ENCODE results near the gene ARSG. TPM values are rescaled to one million over a fixed set of nuclear protein-coding genes. Genes with fewer than 3 reads are reported as not detected.
A peak's percentile ranks its signal among the peaks of the same experiment; 100 is the strongest.

ARSG gene
- total RNA-seq, 1 donor, result 7.6 TPM

- DNase-seq (ENCODE audit: insufficient read length, low spot score, missing footprints), result peak; percentile 69
- no peak overlapping the region for H3K4me2 ChIP-seq (ENCODE audit: insufficient read depth, low read length)
- H3K4me1 ChIP-seq (ENCODE audit: insufficient read depth, low read length), result peaks cover 13% of the 10 kb centered on the region
- H3K27ac ChIP-seq (ENCODE audit: low read depth, low read length), result no peak overlapping the region
- H3K36me3 ChIP-seq (ENCODE audit: insufficient read depth, low read length), result no peaks in the 10 kb centered on the region
- H3K27me3 ChIP-seq (ENCODE audit: insufficient read depth, low read length), result no peaks in the 10 kb centered on the region
- no peaks in the 10 kb centered on the region for H3K9me3 ChIP-seq (ENCODE audit: low read depth, low read length)
- H2AFZ ChIP-seq (ENCODE audit: low read length), result no peak overlapping the region
- no peak overlapping the region for H3K4me3 ChIP-seq (ENCODE audit: insufficient read depth, low read length)
- no peaks in the 10 kb centered on the region for H3K79me2 ChIP-seq (ENCODE audit: insufficient read depth, low read length)
- no peaks in the 10 kb centered on the region for H4K20me1 ChIP-seq (ENCODE audit: insufficient read depth, low read length)
- TF ChIP-seq CTCF (IDR thresholded peaks at IDR 0.05; ENCODE audit: extremely low read depth, low read depth, low read length), result no peak
Measured at GRCh38 chr17:68310152-68310551, 18.9 kb downstream of the ARSG start.

- no peak for DNase-seq (ENCODE audit: insufficient read length, low spot score, missing footprints)
- H2AFZ ChIP-seq (ENCODE audit: low read length), result no peak overlapping the region
- TF ChIP-seq CTCF (IDR thresholded peaks at IDR 0.05; ENCODE audit: extremely low read depth, low read depth, low read length), result no peak
- no peaks in the 10 kb centered on the region for H3K9me3 ChIP-seq (ENCODE audit: low read depth, low read length)
- no peak overlapping the region for H3K4me3 ChIP-seq (ENCODE audit: insufficient read depth, low read length)
- H3K27ac ChIP-seq (ENCODE audit: low read depth, low read length), result no peak overlapping the region
- H4K20me1 ChIP-seq (ENCODE audit: insufficient read depth, low read length), result no peaks in the 10 kb centered on the region
- H3K4me1 ChIP-seq (ENCODE audit: insufficient read depth, low read length), result peaks cover 22% of the 10 kb centered on the region
- no peak overlapping the region for H3K4me2 ChIP-seq (ENCODE audit: insufficient read depth, low read length)
- H3K27me3 ChIP-seq (ENCODE audit: insufficient read depth, low read length), result no peaks in the 10 kb centered on the region
- no peaks in the 10 kb centered on the region for H3K36me3 ChIP-seq (ENCODE audit: insufficient read depth, low read length)
- no peaks in the 10 kb centered on the region for H3K79me2 ChIP-seq (ENCODE audit: insufficient read depth, low read length)
Measured at GRCh38 chr17:68314916-68315535, 23.7 kb downstream of the ARSG start.

DNA sequence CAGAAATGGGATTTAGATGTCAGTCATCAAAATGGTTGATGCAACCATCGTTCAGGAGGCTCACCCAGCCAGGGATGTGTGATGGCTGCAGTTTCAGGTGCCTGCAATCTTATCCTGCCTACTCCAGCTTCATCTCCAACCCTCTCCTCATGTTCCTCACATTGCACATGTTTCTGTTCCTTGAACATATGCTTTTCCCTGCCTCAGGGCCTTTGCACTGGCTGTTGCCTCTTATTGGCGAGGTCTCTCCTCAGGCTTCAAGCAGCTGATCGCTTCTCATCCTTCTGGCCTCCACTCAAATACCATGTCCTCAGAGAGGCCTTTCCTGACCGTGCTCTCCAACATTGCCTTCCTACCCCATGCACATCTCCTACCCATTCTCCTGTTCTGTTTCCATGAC lies 24.6 kb downstream of the ARSG start:
- no peak overlapping the region for H3K27ac ChIP-seq (ENCODE audit: low read depth, low read length)
- no peak overlapping the region for H2AFZ ChIP-seq (ENCODE audit: low read length)
- DNase-seq (ENCODE audit: insufficient read length, low spot score, missing footprints), result no peak
- H3K4me1 ChIP-seq (ENCODE audit: insufficient read depth, low read length), result peaks cover 22% of the 10 kb centered on the region
- no peaks in the 10 kb centered on the region for H3K36me3 ChIP-seq (ENCODE audit: insufficient read depth, low read length)
- no peaks in the 10 kb centered on the region for H3K9me3 ChIP-seq (ENCODE audit: low read depth, low read length)
- no peaks in the 10 kb centered on the region for H3K27me3 ChIP-seq (ENCODE audit: insufficient read depth, low read length)
- no peak overlapping the region for H3K4me3 ChIP-seq (ENCODE audit: insufficient read depth, low read length)
- no peaks in the 10 kb centered on the region for H4K20me1 ChIP-seq (ENCODE audit: insufficient read depth, low read length)
- no peak for TF ChIP-seq CTCF (IDR thresholded peaks at IDR 0.05; ENCODE audit: extremely low read depth, low read depth, low read length)
- H3K4me2 ChIP-seq (ENCODE audit: insufficient read depth, low read length), result no peak overlapping the region
- H3K79me2 ChIP-seq (ENCODE audit: insufficient read depth, low read length), result no peaks in the 10 kb centered on the region

DNA sequence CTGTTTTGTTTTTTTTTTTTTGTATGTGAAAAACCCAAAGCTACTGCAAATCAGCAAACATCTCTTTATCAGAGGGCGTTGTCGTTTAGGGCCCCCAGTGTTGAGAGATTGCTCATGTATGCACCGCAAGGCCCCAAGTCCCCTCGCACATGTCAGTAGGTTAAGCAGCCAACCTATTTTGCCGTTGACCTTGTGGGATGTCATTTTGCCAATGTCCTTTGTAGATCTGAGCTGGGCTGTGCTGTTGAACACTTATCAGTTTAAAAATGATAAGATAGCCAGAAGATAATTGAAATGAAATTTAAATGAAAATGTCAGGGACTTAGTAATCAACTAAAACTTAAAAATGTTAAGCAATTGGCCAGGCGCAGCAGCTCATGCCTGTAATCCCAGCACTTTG lies 26.2 kb downstream of the ARSG start:
- no peak for DNase-seq (ENCODE audit: insufficient read length, low spot score, missing footprints)
- Histone ChIP-seq H2AFZ (ENCODE audit: low read length) (no peak overlapping the region), H3K4me2 (ENCODE audit: insufficient read depth, low read length) (no peak overlapping the region), H3K27me3 (ENCODE audit: insufficient read depth, low read length) (no peaks in the 10 kb centered on the region), H3K4me3 (ENCODE audit: insufficient read depth, low read length) (no peak overlapping the region), H3K79me2 (ENCODE audit: insufficient read depth, low read length) (no peaks in the 10 kb centered on the region), H3K36me3 (ENCODE audit: insufficient read depth, low read length) (no peaks in the 10 kb centered on the region), H3K9me3 (ENCODE audit: low read depth, low read length) (no peaks in the 10 kb centered on the region), H3K27ac (ENCODE audit: low read depth, low read length) (no peak overlapping the region), H4K20me1 (ENCODE audit: insufficient read depth, low read length) (no peaks in the 10 kb centered on the region), H3K4me1 (ENCODE audit: insufficient read depth, low read length) (peaks cover 16% of the 10 kb centered on the region)
- TF ChIP-seq CTCF (IDR thresholded peaks at IDR 0.05; ENCODE audit: extremely low read depth, low read depth, low read length), result no peak
